Upper lobe of left lung (tissue), 6 donors: ENCODE measurements around the gene KLF13. TPM values are rescaled to one million over a fixed set of nuclear protein-coding genes. Genes with fewer than 3 reads are reported as not detected.

ENCODE experiments used
- ATAC-seq, 2 donors: fragments of 200-7000 bp; cut with Tn5 transposase; one replicate each; pipeline ENCODE4 v1.9.1; 2022; ENCODE audit warnings: mild to moderate bottlenecking in 2 of 2, moderate library complexity in 2 of 2; ENCODE audit not compliant: low FRiP score in 2 of 2
- DNase-seq, 2 donors: peaks; one replicate each; pipeline ENCODE4 v3.0.0-alpha.2; 2019 to 2020
- H3K27ac ChIP-seq, 4 donors: fragments of 200-600 bp; sonication (generic); one replicate each; pipeline ENCODE4 v1.5.1; 2016 to 2019
- H3K27me3 ChIP-seq, 4 donors: fragments of 200-600 bp; sonication (generic); one replicate each; pipeline ENCODE4 v1.5.1; 2017 to 2019
- H3K36me3 ChIP-seq, 4 donors: fragments of 200-600 bp; sonication (generic); one replicate each; pipeline ENCODE4 v1.5.1; 2016 to 2019
- H3K4me1 ChIP-seq, 4 donors: fragments of 200-600 bp; sonication (generic); one replicate each; pipeline ENCODE4 v1.5.1; 2018 to 2019
- H3K4me3 ChIP-seq, 4 donors: fragments of 200-600 bp; sonication (generic); one replicate each; pipeline ENCODE4 v1.5.1; 2017 to 2019; ENCODE audit warnings: mild to moderate bottlenecking in 2 of 4, moderate library complexity in 1 of 4
- H3K9me3 ChIP-seq, 4 donors: fragments of 200-600 bp; sonication (generic); one replicate each; pipeline ENCODE4 v1.5.1; 2018 to 2019
- CTCF ChIP-seq, 6 experiments: fragments of 450-650 bp in 4 of 6; fragments of 200-600 bp in 2 of 6; sonication (generic) in 2 of 6; IDR thresholded peaks; one replicate each; pipeline ENCODE4 v1.5.1; 2016 to 2019; ENCODE audit warnings: antibody characterized with exemption in 6 of 6
- EP300 ChIP-seq, 4 donors: sonication (generic); formaldehyde crosslinking; IDR thresholded peaks; one replicate each; pipeline ENCODE4 v1.5.1; 2017; ENCODE audit warnings: antibody characterized with exemption in 4 of 4, control low read depth in 2 of 4
- POLR2A ChIP-seq, 4 donors: fragments of 450-650 bp; IDR thresholded peaks; one replicate each; pipeline ENCODE4 v1.5.1; 2016 to 2017; ENCODE audit warnings: antibody characterized with exemption in 4 of 4, mild to moderate bottlenecking in 2 of 4
- POLR2AphosphoS5 ChIP-seq, 2 donors: sonication (generic); formaldehyde crosslinking; IDR thresholded peaks; one replicate each; pipeline ENCODE4 v1.5.1; 2017; ENCODE audit warnings: antibody characterized with exemption in 2 of 2
- WGBS, 2 donors: methylation state at CpG; one replicate each; pipeline ENCODE4 v1.1.5; 2017 to 2018; 5-methylcytosine and 5-hydroxymethylcytosine counted together
- total RNA-seq, 6 donors: library from RNA; depleted of rRNA in 4 of 6; stranded (reverse); fragments of >200 nt in 4 of 6; gene quantifications; one replicate each; pipeline versions ENCODE4 v1.1.0 to v1.2.1, GENCODE V29; 2016 to 2021
- donor health status: DM: no; HTN: no; CAD: no; lungs with moderate emphysema.
- donor health status: DM: no; HTN: yes; CAD: no; lungs with severe emphysema.

Gene KLF13
- total RNA-seq, 6 donors from 2014 or later, result 103 to 231 (median 147) TPM

- 92 to 96% methylated on average over 4 of the region's 4 CpGs for WGBS, 2 donors
- no peak for DNase-seq
These were observed 62.9 kb downstream of the KLF13 start for GRCh38 chr15:31389576-31389975.

GRCh38 chr15:31390029-31390428 is 63.4 kb downstream of the KLF13 start:
- ATAC-seq (no peak), DNase-seq (no peak)
- H3K27ac ChIP-seq, result no peak overlapping the region
- H3K4me3 ChIP-seq, result no peak overlapping the region
- no peaks in the 10 kb centered on the region for H3K27me3 ChIP-seq
- WGBS, 2 donors, result 94 to 97% methylated on average over 3 of the region's 3 CpGs
- H3K4me1 ChIP-seq, result peaks cover 18 to 40% (median 26%) of the 10 kb centered on the region in 4 donors
- no peaks in the 10 kb centered on the region for H3K36me3 ChIP-seq
- TF ChIP-seq CTCF (IDR thresholded peaks at IDR 0.05), result no peak
- TF ChIP-seq EP300 (IDR thresholded peaks at IDR 0.05), result no peak
- TF ChIP-seq POLR2AphosphoS5 (IDR thresholded peaks at IDR 0.05), result no peak
- TF ChIP-seq POLR2A (IDR thresholded peaks at IDR 0.05), result no peak
- H3K9me3 ChIP-seq, result no peaks in the 10 kb centered on the region

More at GRCh38 chr15:31389576-31389975, 62.9 kb downstream of the KLF13 start:
- peaks cover 18 to 40% (median 26%) of the 10 kb centered on the region in 4 donors for H3K4me1 ChIP-seq
- TF ChIP-seq POLR2A (IDR thresholded peaks at IDR 0.05) (no peak), POLR2AphosphoS5 (IDR thresholded peaks at IDR 0.05) (no peak), CTCF (IDR thresholded peaks at IDR 0.05) (no peak)
- ATAC-seq, result no peak
- no peaks in the 10 kb centered on the region for H3K36me3 ChIP-seq
- no peak overlapping the region for H3K4me3 ChIP-seq
- no peaks in the 10 kb centered on the region for H3K9me3 ChIP-seq
- H3K27me3 ChIP-seq, result no peaks in the 10 kb centered on the region
- no peak overlapping the region for H3K27ac ChIP-seq

- TF ChIP-seq EP300 (IDR thresholded peaks at IDR 0.05) (no peak), POLR2AphosphoS5 (IDR thresholded peaks at IDR 0.05) (no peak), POLR2A (IDR thresholded peaks at IDR 0.05) (no peak), CTCF (IDR thresholded peaks at IDR 0.05) (no peak)
- Histone ChIP-seq H3K36me3 (no peaks in the 10 kb centered on the region), H3K4me3 (peak overlapping the region in 2 of 4 donors; percentile 69 to 70), H3K27me3 (no peaks in the 10 kb centered on the region), H3K4me1 (peaks cover 18 to 40% (median 26%) of the 10 kb centered on the region in 4 donors), H3K9me3 (no peaks in the 10 kb centered on the region), H3K27ac (peak overlapping the region; percentile 95 to 99 (median 98))
- ATAC-seq, result no peak
- 66 to 73% methylated on average over 2 to 3 of the region's 6 CpGs for WGBS, 2 donors
- no peak for DNase-seq
These were observed 64.3 kb downstream of the KLF13 start for GRCh38 chr15:31390777-31391486.

GRCh38 chr15:31391687-31392671 is 65.3 kb downstream of the KLF13 start:
- TF ChIP-seq POLR2A (IDR thresholded peaks at IDR 0.05), result peak in 3 of 4 donors; percentile 92 to 99 (median 92)
- TF ChIP-seq POLR2AphosphoS5 (IDR thresholded peaks at IDR 0.05), result peak; percentile 97 to 99
- no peak for TF ChIP-seq CTCF (IDR thresholded peaks at IDR 0.05)
- peak in 2 of 4 donors; percentile 50 to 52 for TF ChIP-seq EP300 (IDR thresholded peaks at IDR 0.05)
- Histone ChIP-seq H3K4me1 (peaks cover 24 to 45% (median 29%) of the 10 kb centered on the region in 4 donors), H3K36me3 (no peaks in the 10 kb centered on the region), H3K9me3 (no peaks in the 10 kb centered on the region), H3K4me3 (peak overlapping the region; percentile 50 to 70 (median 67)), H3K27ac (peak overlapping the region; percentile 95 to 99 (median 98)), H3K27me3 (no peaks in the 10 kb centered on the region)
- peak; percentile 95 to 97 for DNase-seq
- WGBS, 2 donors, result 0% methylated on average over 20 to 59 of the region's 86 CpGs
- ATAC-seq, result peak; percentile 87 to 92
